ENCODE measurements around the gene CTNS. TPM values are rescaled to one million over a fixed set of nuclear protein-coding genes. Genes with fewer than 3 reads are reported as not detected.
"Not testable (repeated sequence)": the region's sequence is repeated elsewhere in the genome, so short reads cannot be mapped to it uniquely, and the experiment has no call there.

CTNS gene
- total RNA-seq, 1 experiment from 2014 or later = 7.9 TPM

DNA sequence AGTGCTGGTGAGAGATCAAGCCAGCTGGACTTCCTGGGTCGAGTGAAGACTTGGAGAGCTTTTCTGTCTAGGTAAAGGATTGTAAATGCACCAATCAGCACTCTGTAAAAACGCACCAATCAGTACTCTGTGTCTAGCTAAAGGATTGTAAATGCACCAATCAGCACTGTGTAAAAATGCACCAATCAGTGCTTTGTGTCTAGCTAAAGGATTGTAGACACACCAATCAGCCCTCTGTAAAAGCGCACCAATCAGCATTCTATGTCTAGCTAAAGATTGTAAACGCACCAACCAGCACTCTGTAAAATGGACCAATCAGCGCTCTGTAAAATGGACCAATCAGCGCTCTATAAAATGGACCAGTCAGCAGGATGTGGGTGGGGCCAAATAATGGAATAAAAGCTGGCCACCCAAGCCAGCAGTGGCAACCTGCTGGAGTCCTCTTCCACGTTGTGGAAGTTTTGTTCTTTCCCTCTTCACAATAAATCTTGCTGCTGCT, 65.5 kb downstream of the CTNS start:
- DNase-seq (ENCODE audit: low read depth, low spot score); H3K27me3 ChIP-seq (ENCODE audit: insufficient read depth, low read length); H3K9me2 ChIP-seq (ENCODE audit: insufficient read depth); intact Hi-C loops (cut with micrococcal nuclease); H3K4me1 ChIP-seq (ENCODE audit: control insufficient read depth in 1 of 2, insufficient read depth in 2 of 2, low read length in 2 of 2); H3K4me2 ChIP-seq (ENCODE audit: low read length); H3K27ac ChIP-seq (ENCODE audit: low read depth, low read length); H3K79me2 ChIP-seq (ENCODE audit: insufficient read depth, low read length); H3K9ac ChIP-seq (ENCODE audit: low read length); RAD21 ChIA-PET (ENCODE audit: low non-redundant PET in 1 of 2, low total read pairs in 2 of 2, uncharacterized antibody in 2 of 2, unreplicated experiment in 2 of 2); H3K4me3 ChIP-seq (replicated peaks in 1 of 2; ENCODE audit: low read depth in 1 of 2, low read length in 2 of 2); POLR2A ChIA-PET; H3K36me3 ChIP-seq (ENCODE audit: control insufficient read depth in 1 of 2, insufficient read depth in 2 of 2, low read length in 2 of 2); H2AFZ ChIP-seq (ENCODE audit: low read depth, low read length, poor library complexity, severe bottlenecking); H4K20me1 ChIP-seq (ENCODE audit: insufficient read depth); BruUV-seq (replicated peaks): not testable (repeated sequence)
- CTCF ChIA-PET = interaction anchor here (1.8 kb wide), 1 partner anchor 36 kb away, joined by 4 read pairs; no protein-coding TSS in a partner anchor
- H3K9me3 ChIP-seq (ENCODE audit: control insufficient read depth in 1 of 2, insufficient read depth in 1 of 2, low read depth in 1 of 2, low read length in 2 of 2) = peaks cover 9 to 10% of the 10 kb centered on the region in 2 experiments; a peak in 2 of 4 replicates
- peak; percentile 42; the same call in 1 of the 2 replicates for ATAC-seq

DNA sequence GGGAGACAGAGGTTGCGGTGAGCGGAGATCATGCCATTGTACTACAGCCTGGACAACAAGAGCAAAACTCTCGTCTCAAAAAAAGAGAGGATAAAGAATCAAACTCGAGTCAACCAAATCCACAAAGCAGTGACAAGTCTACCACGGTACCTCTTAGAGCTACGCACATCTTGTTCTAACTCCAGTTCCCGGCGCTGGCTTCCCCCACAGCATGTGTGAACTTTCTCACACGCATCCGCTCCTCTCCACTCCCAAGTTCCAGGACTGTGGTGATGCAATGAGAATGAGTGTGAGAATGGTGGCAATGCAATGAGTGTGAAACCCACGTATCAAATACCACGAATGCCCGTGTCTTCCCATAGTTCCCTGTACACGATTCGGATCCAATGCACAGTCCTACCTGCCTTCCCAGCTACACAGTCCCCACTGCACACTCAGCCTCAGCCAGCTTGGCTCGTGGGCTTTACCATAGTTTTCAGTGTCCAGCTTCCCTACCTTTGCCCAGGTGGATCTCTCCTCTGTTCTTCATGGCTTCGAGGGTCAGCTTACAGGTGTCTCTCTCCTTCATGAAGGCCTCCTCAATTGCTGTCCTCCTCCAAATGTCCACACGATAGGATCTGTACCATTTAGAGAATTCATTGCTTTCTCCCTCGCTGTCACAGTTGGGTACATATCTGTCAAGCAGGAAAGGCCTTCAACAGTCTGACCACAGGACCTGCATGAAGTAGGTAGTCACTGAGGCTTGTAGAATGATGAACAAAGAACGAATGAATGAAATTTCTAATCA, 68.6 kb downstream of the CTNS start:
- Histone ChIP-seq H2AFZ (ENCODE audit: low read depth, low read length, poor library complexity, severe bottlenecking) (no peak overlapping the region), H3K4me1 (ENCODE audit: control insufficient read depth in 1 of 2, insufficient read depth in 2 of 2, low read length in 2 of 2) (no peaks in the 10 kb centered on the region), H3K4me2 (ENCODE audit: low read length) (no peak overlapping the region), H3K9me2 (ENCODE audit: insufficient read depth) (no peaks in the 10 kb centered on the region), H3K27ac (ENCODE audit: low read depth, low read length) (no peak overlapping the region), H3K36me3 (ENCODE audit: control insufficient read depth in 1 of 2, insufficient read depth in 2 of 2, low read length in 2 of 2) (no peaks in the 10 kb centered on the region), H3K9ac (ENCODE audit: low read length) (no peak overlapping the region), H4K20me1 (ENCODE audit: insufficient read depth) (no peaks in the 10 kb centered on the region), H3K4me3 (replicated peaks in 1 of 2; ENCODE audit: low read depth in 1 of 2, low read length in 2 of 2) (no peak overlapping the region), H3K27me3 (ENCODE audit: insufficient read depth, low read length) (no peaks in the 10 kb centered on the region), H3K79me2 (ENCODE audit: insufficient read depth, low read length) (no peaks in the 10 kb centered on the region), H3K9me3 (ENCODE audit: control insufficient read depth in 1 of 2, insufficient read depth in 1 of 2, low read depth in 1 of 2, low read length in 2 of 2) (no peaks in the 10 kb centered on the region)
- BruUV-seq (replicated peaks) = no TSS peak
- intact Hi-C loops (cut with micrococcal nuclease) = no loop called here
- CTCF ChIA-PET = no interaction called here
- ATAC-seq = no peak
- no peak for DNase-seq (ENCODE audit: low read depth, low spot score)
- RAD21 ChIA-PET (ENCODE audit: low non-redundant PET in 1 of 2, low total read pairs in 2 of 2, uncharacterized antibody in 2 of 2, unreplicated experiment in 2 of 2) = no interaction called here
- POLR2A ChIA-PET = no interaction called here
- TF ChIP-seq CEBPB (IDR thresholded peaks at IDR 0.05; ENCODE audit: low read depth) (no peak), SP1 (IDR thresholded peaks at IDR 0.05; ENCODE audit: low read depth) (no peak), POLR2A (IDR thresholded peaks at IDR 0.05; ENCODE audit: borderline replicate concordance, extremely low read depth, insufficient read depth, insufficient read length) (no peak), TCF7L2 (IDR thresholded peaks at IDR 0.05; ENCODE audit: borderline replicate concordance, extremely low read depth, insufficient read depth, insufficient read length) (no peak), SIN3A (IDR thresholded peaks at IDR 0.05; ENCODE audit: low read depth) (no peak), YY1 (IDR thresholded peaks at IDR 0.05; ENCODE audit: extremely low read depth, insufficient replicate concordance, low read depth, low read length) (no peak), CBX3 (IDR thresholded peaks at IDR 0.05; ENCODE audit: low read depth) (no peak), JUND (IDR thresholded peaks at IDR 0.05) (no peak), POLR2AphosphoS5 (IDR thresholded peaks at IDR 0.05; ENCODE audit: low read depth, low read length) (no peak), ZFX (IDR thresholded peaks at IDR 0.05) (no peak)
- TF ChIP-seq, protein P1, sequence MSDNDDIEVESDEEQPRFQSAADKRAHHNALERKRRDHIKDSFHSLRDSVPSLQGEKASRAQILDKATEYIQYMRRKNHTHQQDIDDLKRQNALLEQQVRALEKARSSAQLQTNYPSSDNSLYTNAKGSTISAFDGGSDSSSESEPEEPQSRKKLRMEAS (IDR thresholded peaks at IDR 0.05) = no peak
- TF ChIP-seq, protein P2, sequence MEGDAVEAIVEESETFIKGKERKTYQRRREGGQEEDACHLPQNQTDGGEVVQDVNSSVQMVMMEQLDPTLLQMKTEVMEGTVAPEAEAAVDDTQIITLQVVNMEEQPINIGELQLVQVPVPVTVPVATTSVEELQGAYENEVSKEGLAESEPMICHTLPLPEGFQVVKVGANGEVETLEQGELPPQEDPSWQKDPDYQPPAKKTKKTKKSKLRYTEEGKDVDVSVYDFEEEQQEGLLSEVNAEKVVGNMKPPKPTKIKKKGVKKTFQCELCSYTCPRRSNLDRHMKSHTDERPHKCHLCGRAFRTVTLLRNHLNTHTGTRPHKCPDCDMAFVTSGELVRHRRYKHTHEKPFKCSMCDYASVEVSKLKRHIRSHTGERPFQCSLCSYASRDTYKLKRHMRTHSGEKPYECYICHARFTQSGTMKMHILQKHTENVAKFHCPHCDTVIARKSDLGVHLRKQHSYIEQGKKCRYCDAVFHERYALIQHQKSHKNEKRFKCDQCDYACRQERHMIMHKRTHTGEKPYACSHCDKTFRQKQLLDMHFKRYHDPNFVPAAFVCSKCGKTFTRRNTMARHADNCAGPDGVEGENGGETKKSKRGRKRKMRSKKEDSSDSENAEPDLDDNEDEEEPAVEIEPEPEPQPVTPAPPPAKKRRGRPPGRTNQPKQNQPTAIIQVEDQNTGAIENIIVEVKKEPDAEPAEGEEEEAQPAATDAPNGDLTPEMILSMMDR (IDR thresholded peaks at IDR 0.05 in 2 of 3, conservative IDR thresholded peaks at IDR 0.05 in 1 of 3; ENCODE audit: borderline replicate concordance in 1 of 3, insufficient read depth in 1 of 3, low read depth in 2 of 3, low read length in 2 of 3) = no peak
- TF ChIP-seq, protein P3, sequence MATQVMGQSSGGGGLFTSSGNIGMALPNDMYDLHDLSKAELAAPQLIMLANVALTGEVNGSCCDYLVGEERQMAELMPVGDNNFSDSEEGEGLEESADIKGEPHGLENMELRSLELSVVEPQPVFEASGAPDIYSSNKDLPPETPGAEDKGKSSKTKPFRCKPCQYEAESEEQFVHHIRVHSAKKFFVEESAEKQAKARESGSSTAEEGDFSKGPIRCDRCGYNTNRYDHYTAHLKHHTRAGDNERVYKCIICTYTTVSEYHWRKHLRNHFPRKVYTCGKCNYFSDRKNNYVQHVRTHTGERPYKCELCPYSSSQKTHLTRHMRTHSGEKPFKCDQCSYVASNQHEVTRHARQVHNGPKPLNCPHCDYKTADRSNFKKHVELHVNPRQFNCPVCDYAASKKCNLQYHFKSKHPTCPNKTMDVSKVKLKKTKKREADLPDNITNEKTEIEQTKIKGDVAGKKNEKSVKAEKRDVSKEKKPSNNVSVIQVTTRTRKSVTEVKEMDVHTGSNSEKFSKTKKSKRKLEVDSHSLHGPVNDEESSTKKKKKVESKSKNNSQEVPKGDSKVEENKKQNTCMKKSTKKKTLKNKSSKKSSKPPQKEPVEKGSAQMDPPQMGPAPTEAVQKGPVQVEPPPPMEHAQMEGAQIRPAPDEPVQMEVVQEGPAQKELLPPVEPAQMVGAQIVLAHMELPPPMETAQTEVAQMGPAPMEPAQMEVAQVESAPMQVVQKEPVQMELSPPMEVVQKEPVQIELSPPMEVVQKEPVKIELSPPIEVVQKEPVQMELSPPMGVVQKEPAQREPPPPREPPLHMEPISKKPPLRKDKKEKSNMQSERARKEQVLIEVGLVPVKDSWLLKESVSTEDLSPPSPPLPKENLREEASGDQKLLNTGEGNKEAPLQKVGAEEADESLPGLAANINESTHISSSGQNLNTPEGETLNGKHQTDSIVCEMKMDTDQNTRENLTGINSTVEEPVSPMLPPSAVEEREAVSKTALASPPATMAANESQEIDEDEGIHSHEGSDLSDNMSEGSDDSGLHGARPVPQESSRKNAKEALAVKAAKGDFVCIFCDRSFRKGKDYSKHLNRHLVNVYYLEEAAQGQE (IDR thresholded peaks at IDR 0.05; ENCODE audit: low read depth) = no peak

Data from HCT116 (cell line).